ENCODE results near the gene LLCFC1.
A peak's percentile ranks its signal among the peaks of the same experiment; 100 is the strongest.

The LLCFC1 gene

DNA sequence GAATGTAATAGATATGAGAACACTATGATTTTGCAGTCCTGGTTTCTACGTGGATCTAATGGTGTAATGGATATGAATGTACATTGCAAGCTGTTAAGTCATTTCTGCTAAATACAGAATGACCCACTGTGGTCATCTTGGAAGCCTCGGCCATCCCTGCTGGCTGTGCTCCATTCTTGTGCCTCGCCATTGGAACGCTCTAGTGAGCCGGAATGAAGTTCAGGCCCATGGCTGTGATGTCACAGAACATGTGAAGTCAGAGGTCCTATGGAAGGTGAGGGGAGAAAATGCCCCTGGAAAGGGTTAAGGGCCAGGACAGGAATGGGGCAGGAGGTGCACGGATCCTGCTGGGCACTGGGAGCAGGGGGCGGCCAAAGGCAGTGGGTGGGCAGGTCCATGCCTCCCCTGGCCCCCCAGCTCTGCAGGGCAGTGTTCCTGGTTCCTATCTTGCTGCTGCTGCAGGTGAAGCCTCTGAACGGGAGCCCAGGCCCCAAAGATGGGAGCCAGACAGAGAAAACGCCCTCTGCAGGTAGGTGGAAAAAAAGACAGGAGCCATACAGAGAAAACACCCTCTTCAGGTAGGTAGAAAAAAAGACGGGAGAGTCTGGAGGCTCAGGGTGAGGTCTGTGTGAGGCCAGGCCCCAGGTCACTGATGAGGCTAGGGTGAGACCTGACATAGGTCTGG lies at the start of gene LLCFC1:
LLCFC1 (plus strand) TSS at position 259 of the 685 bp plus-strand sequence; CDS start at position 397, 138 bp downstream.
- DNase-seq (ENCODE audit: low read depth), result no peak
- no peak within 1 kb of the TSS for H3K4me3 ChIP-seq (ENCODE audit: control insufficient read depth, low read depth, low read length)
- TF ChIP-seq, protein P1, sequence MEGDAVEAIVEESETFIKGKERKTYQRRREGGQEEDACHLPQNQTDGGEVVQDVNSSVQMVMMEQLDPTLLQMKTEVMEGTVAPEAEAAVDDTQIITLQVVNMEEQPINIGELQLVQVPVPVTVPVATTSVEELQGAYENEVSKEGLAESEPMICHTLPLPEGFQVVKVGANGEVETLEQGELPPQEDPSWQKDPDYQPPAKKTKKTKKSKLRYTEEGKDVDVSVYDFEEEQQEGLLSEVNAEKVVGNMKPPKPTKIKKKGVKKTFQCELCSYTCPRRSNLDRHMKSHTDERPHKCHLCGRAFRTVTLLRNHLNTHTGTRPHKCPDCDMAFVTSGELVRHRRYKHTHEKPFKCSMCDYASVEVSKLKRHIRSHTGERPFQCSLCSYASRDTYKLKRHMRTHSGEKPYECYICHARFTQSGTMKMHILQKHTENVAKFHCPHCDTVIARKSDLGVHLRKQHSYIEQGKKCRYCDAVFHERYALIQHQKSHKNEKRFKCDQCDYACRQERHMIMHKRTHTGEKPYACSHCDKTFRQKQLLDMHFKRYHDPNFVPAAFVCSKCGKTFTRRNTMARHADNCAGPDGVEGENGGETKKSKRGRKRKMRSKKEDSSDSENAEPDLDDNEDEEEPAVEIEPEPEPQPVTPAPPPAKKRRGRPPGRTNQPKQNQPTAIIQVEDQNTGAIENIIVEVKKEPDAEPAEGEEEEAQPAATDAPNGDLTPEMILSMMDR (IDR thresholded peaks at IDR 0.05; ENCODE audit: control insufficient read depth, insufficient read depth, low read depth, low read length, missing control alignments), result peak; percentile 5

DNA sequence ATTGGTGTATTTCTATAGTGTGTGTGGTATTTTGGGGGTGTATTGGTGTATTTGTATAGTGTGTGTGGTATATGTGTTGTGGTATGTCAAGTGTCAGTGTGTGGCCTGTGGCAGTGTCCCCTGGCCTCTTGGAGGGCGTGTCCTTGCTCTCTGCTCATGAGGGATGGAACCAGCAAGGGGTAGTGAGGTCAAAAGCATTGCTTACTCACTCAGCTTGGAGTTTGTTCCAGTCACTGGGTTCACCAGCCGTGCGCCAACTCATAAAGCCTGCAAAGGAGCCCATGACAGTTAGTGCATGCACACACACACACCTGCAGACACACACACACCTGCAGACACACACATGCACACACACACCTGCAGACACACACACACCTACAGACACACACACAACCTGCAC lies 49.5 kb upstream of the LLCFC1 start:
- H3K4me3 ChIP-seq (ENCODE audit: control insufficient read depth, low read depth, low read length), result no peak overlapping the region
- TF ChIP-seq, protein P1 (IDR thresholded peaks at IDR 0.05; ENCODE audit: control insufficient read depth, insufficient read depth, low read depth, low read length, missing control alignments), result no peak
- DNase-seq (ENCODE audit: low read depth), result no peak

DNA sequence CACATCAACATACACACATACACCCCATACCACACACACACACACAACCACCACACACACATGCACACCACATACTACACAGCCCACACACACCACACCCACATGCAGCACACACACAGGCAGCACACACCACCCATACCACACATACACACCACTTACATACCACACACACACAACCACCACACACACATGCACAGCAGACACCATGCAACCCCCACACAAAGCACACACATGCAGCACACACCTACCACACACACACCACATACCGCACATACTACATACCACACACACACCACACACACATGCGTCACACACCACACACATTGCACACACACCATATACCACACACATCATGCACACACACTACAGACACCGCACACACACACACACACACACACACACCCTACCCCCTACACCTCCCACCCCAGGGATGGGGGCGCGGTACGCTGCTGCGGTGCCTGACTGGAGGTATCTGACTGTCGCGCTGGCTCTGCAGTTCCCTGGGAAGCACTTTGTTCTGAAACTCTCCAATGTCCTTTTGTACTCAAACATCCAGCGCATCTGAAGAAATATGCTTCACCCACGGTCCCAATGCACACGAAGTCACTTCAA lies 48.3 kb upstream of the LLCFC1 start:
- TF ChIP-seq, protein P1 (IDR thresholded peaks at IDR 0.05; ENCODE audit: control insufficient read depth, insufficient read depth, low read depth, low read length, missing control alignments), result no peak

DNA sequence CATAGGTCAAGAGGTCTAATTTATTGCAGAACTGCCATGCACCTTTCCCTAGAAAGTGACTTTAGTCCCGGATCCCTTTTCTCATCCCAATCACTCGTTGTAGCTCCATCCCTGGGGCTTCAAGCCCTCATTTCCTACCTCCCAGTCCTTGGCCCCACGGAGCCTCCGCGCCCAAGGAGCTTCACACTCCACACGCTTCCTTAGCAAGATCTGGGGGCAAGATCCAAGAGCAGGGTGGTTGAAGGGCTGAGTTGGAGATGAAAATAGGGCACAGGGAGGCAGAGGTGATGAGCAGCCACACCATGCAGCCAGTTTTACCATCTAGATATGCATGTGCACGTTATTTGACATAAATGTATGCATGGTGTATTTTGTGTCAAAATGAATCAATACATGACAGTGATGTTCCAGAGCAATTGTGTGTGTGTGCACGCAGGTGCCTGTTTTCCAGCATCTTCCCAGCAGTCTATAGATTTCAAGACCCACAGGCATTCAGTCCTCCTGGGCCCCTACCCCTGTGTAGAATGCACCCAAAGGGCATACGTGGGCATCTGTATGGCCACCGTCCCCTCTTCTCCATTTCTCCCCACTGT lies 47.7 kb upstream of the LLCFC1 start:
- no peak overlapping the region for H3K4me3 ChIP-seq (ENCODE audit: control insufficient read depth, low read depth, low read length)
- no peak for DNase-seq (ENCODE audit: low read depth)
- TF ChIP-seq, protein P1 (IDR thresholded peaks at IDR 0.05; ENCODE audit: control insufficient read depth, insufficient read depth, low read depth, low read length, missing control alignments), result no peak

More for the DNA sequence above, 48.3 kb upstream of the LLCFC1 start:
- H3K4me3 ChIP-seq (ENCODE audit: control insufficient read depth, low read depth, low read length), result no peak overlapping the region
- DNase-seq (ENCODE audit: low read depth), result no peak

DNA sequence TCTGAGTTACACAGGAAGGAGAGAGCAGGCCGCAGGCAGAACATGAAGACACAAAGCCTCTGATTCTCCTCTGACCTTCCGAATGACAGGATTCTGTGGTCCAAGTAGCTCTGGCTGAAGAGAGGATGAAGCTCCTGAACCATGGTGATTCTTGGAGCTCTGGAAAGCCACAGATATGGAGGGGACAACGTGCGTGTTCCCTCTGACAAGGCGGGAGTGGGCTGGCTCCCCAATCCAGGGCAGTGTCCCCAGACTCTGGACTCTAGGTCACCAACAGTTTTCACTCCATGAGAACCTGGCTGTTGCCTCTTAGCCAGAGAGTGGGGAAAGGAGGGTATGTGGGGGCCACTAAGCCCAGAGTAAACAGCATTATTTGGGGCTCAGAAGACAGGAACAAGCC lies 46.3 kb upstream of the LLCFC1 start:
- TF ChIP-seq, protein P1 (IDR thresholded peaks at IDR 0.05; ENCODE audit: control insufficient read depth, insufficient read depth, low read depth, low read length, missing control alignments), result no peak
- no peak overlapping the region for H3K4me3 ChIP-seq (ENCODE audit: control insufficient read depth, low read depth, low read length)
- DNase-seq (ENCODE audit: low read depth), result no peak

DNA sequence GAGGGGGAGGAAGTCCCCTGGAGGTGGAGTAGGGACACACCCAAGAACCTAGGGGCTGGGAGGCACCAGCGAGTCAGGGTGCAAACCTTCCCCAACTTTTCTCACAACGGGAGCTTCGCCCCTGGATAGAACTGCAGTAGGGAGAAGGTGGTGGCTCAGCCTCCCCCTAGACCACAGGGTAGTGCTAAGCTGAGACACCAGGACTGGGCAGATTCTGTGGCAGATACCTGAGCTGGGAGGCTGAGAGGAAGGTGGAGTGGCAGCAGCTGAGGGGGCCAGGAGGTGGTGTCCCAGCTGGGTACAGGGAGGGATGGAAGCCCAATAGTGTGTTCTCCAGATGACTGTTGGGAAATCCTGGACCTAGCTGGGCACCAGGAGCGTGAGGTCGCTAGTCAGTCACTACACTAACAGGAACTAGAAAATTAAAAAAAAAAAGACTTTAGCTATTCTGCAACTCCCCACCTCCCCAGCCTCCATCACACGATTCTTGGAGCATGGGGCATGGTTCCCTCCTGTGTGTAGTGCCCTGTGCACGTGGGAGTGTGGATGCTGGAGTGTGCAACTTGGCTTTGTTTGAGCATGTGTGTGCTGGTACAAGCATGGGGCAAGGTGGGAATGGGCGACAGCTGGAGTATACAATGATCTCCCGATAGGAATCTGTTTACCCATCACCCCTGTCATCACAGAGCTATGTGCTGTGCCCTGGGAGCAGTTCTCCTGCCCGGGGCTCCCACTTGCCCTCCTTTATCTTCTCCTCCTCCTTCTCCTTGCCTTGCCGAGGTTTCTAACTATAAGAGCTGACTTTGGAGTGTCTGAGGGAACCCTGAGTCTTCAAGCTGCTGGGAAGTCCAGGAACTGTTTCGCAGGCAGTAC lies 44.9 kb upstream of the LLCFC1 start:
- no peak overlapping the region for H3K4me3 ChIP-seq (ENCODE audit: control insufficient read depth, low read depth, low read length)
- DNase-seq (ENCODE audit: low read depth), result no peak
- TF ChIP-seq, protein P1 (IDR thresholded peaks at IDR 0.05; ENCODE audit: control insufficient read depth, insufficient read depth, low read depth, low read length, missing control alignments), result no peak
